GM19099 (cell line): ENCODE results near the gene NCKAP5.

ENCODE experiments used
- POLR2A ChIP-seq: IDR thresholded peaks from 3 replicates; pipeline ENCODE4 v1.6.1; 2011; ENCODE audit warnings: low read depth; ENCODE audit not compliant: insufficient read length; ENCODE audit errors: extremely low read depth

The NCKAP5 gene

DNA sequence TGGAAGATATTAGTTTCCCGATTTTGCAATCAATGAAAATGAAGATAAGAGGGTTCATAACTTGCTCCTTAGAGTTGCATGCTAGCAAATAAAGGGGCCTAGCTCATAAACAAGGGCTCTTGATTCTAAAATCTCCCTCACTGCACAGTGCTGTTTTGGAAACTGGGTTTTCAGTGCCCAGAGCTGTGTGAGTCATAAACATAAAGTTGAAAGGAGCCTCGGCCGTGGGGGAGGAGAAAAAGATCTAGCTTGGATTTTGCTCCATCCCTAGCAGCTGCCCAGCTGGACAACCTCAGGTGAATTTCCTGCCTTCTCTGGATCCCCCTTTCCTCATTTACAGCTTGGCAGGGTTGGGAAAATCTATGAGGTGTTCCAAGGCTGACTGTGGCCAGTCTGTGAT lies 940.7 kb downstream of the NCKAP5 start:
- no peak for TF ChIP-seq POLR2A

DNA sequence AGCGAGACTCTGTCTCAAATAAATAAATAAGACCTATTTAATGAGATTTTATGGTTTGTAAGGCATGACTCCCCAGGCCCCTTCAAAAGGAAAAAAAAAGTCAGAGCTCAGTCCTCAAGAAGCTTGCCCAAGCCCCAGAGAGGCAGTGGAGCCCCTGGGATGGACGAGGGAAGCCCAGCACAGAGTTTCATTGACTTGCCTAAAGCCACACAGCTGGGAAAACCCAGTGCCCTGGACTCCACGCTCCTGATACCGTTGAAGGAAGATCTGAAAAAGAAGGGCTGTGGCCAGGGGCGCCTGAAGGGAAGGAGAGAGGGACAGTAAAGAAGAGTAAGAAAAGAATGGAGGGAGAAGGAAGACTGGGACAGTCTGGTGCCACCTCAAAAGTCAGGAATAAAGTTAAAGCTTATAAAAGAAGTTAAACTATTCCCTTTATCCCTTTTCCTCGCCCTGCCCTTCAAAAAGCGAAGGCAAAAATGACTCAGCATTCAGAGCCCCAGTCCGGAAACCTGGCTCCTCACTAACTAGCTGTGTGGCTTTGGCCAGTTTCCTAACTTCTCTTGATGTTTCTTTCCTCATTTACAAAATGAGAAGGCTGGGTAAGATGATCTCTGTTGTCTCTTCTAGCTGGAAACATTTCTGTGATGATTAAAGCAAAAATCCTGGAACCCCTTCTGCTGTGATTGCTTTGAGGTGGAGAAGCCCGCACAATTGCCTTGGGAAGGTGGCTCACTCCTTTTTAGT lies 945.0 kb downstream of the NCKAP5 start:
- TF ChIP-seq POLR2A: no peak
